ENCODE results near the gene DHX34.
"Not testable (repeated sequence)": the region's sequence is repeated elsewhere in the genome, so short reads cannot be mapped to it uniquely, and the experiment has no call there.

DHX34 gene

GRCh38 chr19:47390533-47391488, 41.7 kb downstream of the DHX34 start:
- DNase-seq = no peak

GRCh38 chr19:47391510-47392223, 42.6 kb downstream of the DHX34 start:
- DNase-seq = peak; percentile 83

DNA sequence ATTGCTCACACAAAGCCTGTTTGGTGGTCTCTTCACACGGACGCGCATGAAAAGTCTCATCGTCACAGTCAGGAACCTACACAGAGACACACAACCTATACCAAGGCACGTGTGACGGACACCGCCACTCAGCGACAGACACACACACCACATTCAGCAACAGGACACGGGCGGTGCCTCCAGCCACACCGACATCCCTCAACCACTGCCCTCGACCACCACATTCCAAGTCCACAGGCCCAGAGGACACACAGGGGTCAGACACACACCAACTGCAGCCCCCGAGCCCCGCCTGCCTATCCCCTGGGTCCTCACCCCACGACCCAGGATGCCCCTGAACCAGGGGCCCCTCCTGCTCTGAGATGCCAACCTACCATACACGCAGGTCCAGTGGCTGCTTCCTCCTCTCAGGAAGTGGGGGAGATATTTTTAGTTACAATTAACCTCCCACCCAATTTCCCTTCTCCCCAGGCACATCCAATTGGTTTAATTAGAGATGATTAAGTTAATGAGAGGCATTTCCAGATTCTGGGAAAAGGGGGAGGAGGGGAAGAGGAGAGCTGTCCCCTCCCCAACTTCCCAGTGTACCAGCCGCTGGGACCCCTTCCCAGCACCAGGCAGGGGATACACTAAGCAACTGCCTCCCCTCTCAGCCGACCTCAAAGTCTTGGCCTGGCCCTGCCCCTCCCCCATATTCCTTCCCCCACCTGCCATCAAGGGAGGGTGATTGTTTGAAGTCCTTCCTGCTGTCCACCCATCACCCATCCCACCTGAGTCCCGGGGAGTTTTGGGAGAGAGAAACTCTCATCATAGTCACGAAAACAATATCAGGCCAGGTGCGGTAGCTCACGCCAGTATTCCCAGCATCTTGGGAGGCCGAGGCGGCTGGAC, 49.8 kb downstream of the DHX34 start:
- no peak for DNase-seq

DNA sequence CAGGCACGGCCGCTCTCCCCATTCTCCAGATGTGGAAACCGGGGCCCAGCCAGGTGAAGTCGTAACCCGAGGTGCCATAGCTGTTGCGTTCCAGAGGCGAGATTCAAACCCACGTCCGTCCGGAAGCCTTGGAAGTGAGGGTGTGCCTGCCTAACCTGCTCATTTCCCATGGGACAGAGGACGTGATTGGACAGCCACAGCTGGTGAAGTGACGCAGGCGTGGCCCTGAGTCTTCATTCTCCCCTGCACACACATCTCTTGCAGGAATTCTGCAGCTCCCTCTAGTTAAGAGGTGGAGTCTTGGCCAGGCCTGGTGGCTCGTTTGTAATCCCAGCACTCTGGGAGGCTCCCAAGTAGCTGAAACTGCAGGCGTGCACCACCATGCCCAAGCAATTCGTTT, 53.4 kb downstream of the DHX34 start:
- DNase-seq = no peak

- no peak for DNase-seq
These were observed 55.5 kb downstream of the DHX34 start for GRCh38 chr19:47404334-47405196.

DNA sequence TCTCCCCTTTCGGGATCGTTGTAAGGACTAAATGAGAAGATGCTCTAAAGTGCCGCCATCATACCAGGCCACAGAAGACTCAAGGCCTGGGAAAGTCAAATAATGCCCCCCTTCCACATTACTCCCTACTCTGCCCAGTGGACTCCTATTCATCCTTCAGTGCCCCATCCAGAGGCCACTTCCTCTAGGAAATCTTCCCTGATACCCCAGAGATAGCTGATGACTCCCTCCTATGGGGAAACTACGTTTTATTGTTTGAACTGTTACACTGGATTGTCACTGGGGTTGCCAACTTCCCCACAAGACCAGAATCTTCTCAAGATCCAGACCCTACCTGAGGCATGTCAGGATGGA, 56.1 kb downstream of the DHX34 start:
- no peak for DNase-seq

- DNase-seq = no peak
These were observed 56.8 kb downstream of the DHX34 start for GRCh38 chr19:47405854-47406417.

DNA sequence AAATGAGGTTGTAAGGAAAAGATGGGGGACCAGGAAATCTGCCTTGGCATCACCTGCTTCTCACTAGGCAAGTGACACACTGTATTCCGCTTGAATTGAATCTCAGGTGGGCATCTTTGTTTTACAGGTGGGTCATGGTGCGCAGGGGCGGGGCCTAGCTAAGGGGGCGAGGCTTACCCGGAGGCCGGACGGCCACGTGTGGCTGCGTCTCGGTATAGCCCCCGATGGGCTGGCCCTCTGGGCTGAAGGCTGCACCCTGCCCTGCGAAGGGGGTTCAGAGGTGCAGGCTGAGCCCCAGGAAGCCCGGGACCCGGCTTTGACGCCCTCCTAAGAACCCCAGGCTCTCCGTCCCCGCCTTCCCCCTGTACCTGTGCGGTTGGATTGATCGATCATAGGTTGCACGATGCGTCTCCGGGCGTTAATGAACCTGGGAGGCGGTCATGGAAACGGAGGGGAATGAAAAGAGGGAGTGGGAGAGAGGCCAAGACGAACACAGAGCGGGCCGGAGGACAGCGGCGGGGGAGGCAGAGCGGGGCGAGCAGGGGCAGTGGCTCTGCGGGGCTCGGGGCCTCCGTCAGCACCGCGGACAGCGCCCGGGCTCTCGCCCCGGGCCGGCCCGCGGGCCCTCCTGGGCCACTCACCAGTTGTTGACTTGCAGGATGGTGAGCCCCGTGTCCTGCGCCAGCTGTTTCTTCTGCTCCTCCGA, 57.7 kb downstream of the DHX34 start:
- DNase-seq = no peak

- no peak for DNase-seq
These were observed 58.3 kb downstream of the DHX34 start for GRCh38 chr19:47407417-47407774.

GRCh38 chr19:47408156-47408938, 59.2 kb downstream of the DHX34 start:
- no peak for DNase-seq

- DNase-seq = no peak
These were observed 62.0 kb downstream of the DHX34 start for GRCh38 chr19:47411101-47411500.

DNA sequence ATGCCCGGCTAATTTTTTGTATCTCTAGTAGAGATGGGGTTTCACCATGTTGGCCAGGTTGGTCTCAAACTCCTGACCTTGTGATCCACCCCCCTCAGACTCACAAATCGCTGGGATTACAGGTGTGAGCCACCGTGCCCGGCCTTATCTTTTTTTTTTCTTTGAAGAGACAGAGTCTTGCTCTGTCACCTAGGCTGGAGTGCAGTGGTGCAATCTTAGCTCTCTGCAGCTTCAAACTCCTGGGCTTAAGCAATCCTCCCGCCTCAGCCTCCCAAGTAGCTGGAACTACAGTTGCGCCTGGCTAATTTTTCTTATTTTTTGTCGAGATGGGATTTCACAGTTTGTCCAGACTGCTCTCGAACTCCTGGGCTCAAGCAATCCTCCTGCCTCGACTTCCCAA, 62.6 kb downstream of the DHX34 start:
- not testable (repeated sequence) for DNase-seq

- DNase-seq = no peak
These were observed 64.8 kb downstream of the DHX34 start for GRCh38 chr19:47413941-47414340.

DNA sequence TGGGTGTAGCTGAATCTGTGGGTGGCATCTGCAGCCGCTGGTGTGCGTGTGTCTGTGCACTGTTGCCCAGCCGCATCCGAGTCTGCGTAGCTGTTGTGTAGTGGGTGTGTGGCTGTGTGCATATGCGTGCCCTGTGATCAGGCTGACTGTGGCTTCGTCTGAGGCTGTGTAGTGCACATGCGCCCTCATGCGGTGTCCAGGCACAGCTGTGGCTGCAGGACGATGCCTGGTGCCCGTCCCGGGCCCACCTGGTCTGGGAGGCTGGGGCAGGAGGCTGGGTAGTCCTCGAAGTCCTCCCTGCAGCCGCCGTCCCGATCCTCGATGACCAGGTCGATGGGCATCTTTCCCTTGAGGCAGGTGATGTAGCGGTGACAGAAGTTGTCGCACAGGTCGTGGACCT, 65.4 kb downstream of the DHX34 start:
- DNase-seq = no peak

GRCh38 chr19:47415953-47416642, 67.0 kb downstream of the DHX34 start:
- no peak for DNase-seq

DNA sequence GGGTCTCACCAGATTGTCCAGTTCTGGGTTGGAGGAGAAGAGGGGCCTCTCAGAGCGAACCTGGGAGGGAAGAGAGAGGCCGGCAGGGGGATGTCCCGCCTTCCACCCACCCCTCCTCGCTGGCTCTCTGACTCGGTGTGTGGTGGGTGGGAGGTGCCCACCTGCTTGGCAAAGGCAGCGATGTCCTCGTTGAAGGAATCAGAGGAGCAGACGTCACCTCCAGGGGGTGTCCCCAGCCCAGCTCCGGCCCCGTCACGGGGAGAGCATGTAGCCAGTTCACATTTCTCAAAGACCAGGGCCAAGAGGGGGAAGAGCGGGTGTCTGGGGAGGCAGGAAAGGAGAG, 67.5 kb downstream of the DHX34 start:
- DNase-seq = no peak

- DNase-seq = no peak
These were observed 68.1 kb downstream of the DHX34 start for GRCh38 chr19:47417107-47417745.

GRCh38 chr19:47417746-47418691, 68.9 kb downstream of the DHX34 start:
- DNase-seq = no peak

Measured in activated CD4-positive, alpha-beta T cell treated with anti-CD3 and anti-CD28 coated beads, Interleukin-2, amount 50 U/mL, for 16 hours (primary cell).